Panc1 (cell line): ENCODE data around the gene TGIF2. TPM values are rescaled to one million over a fixed set of nuclear protein-coding genes. Genes with fewer than 3 reads are reported as not detected.

Experiments used
- ATAC-seq: fragments of 200-7000 bp; cut with Tn5 transposase; 2 replicates; pipeline ENCODE4 v1.9.1; 2020; ENCODE audit warnings: mild to moderate bottlenecking, moderate library complexity
- BruUV-seq: library from RNA; stranded (reverse); fragments of 400-500 nt; replicated peaks from 2 replicates; lab custom pipeline; 2021; lab: Mats Ljungman, UMichigan
- CTCF ChIA-PET: fragments of 300-600 bp; sonication (Branson Sonifier 250); formaldehyde crosslinking; loops from one replicate; lab custom pipeline; 2022; ENCODE audit warnings: antibody characterized with exemption; lab: Charles Lee
- POLR2A ChIA-PET: fragments of 300-600 bp; sonication (Branson Sonifier 250); formaldehyde crosslinking; loops from one replicate; lab custom pipeline; 2022; ENCODE audit warnings: antibody characterized with exemption; lab: Charles Lee
- DNase-seq: peaks from one replicate; pipeline ENCODE4 v3.0.0-alpha.2; 2010; ENCODE audit warnings: low read depth, low spot score
- H3K27ac ChIP-seq: 2 replicates; pipeline ENCODE4 v1.5.1; 2011; ENCODE audit warnings: mild to moderate bottlenecking, low read length, inconsistent platforms
- H3K27me3 ChIP-seq: fragments of 200-500 bp; sonication (Bioruptor generic); 2 replicates; pipeline ENCODE4 v1.6.0; 2014; ENCODE audit warnings: low read length, inconsistent platforms; ENCODE audit not compliant: control insufficient read depth, insufficient read depth
- H3K36me3 ChIP-seq: fragments of 200-500 bp; sonication (Bioruptor generic); 2 replicates; pipeline ENCODE4 v1.5.1; 2014; ENCODE audit warnings: inconsistent platforms, mild to moderate bottlenecking, low read length, moderate library complexity; ENCODE audit not compliant: control insufficient read depth, insufficient read depth
- H3K4me1 ChIP-seq: 2 replicates; pipeline ENCODE4 v1.5.1; 2011; ENCODE audit warnings: inconsistent platforms, mild to moderate bottlenecking, low read length, moderate library complexity; ENCODE audit not compliant: control insufficient read depth, insufficient read depth
- H3K4me3 ChIP-seq, 2 experiments: 2 replicates each; pipeline ENCODE4 v1.5.1; 2011 to 2012; ENCODE audit warnings: low read depth in 2 of 2, low read length in 2 of 2, mild to moderate bottlenecking in 2 of 2, inconsistent platforms in 1 of 2, moderate library complexity in 1 of 2
- H3K9me3 ChIP-seq: fragments of 200-500 bp; sonication (Bioruptor generic); 2 replicates; pipeline ENCODE4 v1.5.1; 2014; ENCODE audit warnings: low read depth, mild to moderate bottlenecking, inconsistent platforms, low read length, moderate library complexity; ENCODE audit not compliant: control insufficient read depth, insufficient read depth
- CTCF ChIP-seq: fragments of 450-650 bp; IDR thresholded peaks from 2 replicates; pipeline ENCODE4 v1.5.1; 2017; ENCODE audit warnings: mild to moderate bottlenecking
- POLR2AphosphoS5 ChIP-seq: IDR thresholded peaks from 2 replicates; pipeline ENCODE4 v1.6.1; 2012; ENCODE audit warnings: mild to moderate bottlenecking, low read depth, low read length, moderate library complexity
- SIN3A ChIP-seq: IDR thresholded peaks from 2 replicates; pipeline ENCODE4 v1.6.1; 2012; ENCODE audit warnings: low read depth, mild to moderate bottlenecking, low read length, moderate library complexity, borderline replicate concordance; ENCODE audit not compliant: insufficient read depth
- TCF7L2 ChIP-seq: IDR thresholded peaks from 2 replicates; pipeline ENCODE4 v1.6.1; 2011; ENCODE audit warnings: mild to moderate bottlenecking, low read depth, low read length, inconsistent platforms
- in situ Hi-C: cut with HindIII; loops from 2 replicates; pipeline ENCODE4 v1.10.0; 2016; ENCODE audit warnings: low sequenced_read_pairs, low pct_unique_long_range_greater_than_20kb
- intact Hi-C: fragments of 100-400 bp; cut with micrococcal nuclease; formaldehyde crosslinking; loops from one replicate; pipeline ENCODE4 v1.10.0; 2022; ENCODE audit not compliant: unreplicated experiment
- total RNA-seq: library from RNA; stranded (reverse); gene quantifications from one replicate; pipeline ENCODE4 v1.2.1, GENCODE V29; 2021; ENCODE audit not compliant: unreplicated experiment
- TF ChIP-seq, protein P1 (sequence below), 2 experiments: IDR thresholded peaks; 2 replicates each; pipeline ENCODE4 v1.6.1; 2011 to 2012; ENCODE audit warnings: low read depth in 2 of 2, control low read depth in 1 of 2, low read length in 1 of 2, mild to moderate bottlenecking in 1 of 2, moderate library complexity in 1 of 2; ENCODE audit not compliant: insufficient read depth in 1 of 2

TGIF2 gene
- total RNA-seq, 1 experiment from 2014 or later: 18.0 TPM

DNA sequence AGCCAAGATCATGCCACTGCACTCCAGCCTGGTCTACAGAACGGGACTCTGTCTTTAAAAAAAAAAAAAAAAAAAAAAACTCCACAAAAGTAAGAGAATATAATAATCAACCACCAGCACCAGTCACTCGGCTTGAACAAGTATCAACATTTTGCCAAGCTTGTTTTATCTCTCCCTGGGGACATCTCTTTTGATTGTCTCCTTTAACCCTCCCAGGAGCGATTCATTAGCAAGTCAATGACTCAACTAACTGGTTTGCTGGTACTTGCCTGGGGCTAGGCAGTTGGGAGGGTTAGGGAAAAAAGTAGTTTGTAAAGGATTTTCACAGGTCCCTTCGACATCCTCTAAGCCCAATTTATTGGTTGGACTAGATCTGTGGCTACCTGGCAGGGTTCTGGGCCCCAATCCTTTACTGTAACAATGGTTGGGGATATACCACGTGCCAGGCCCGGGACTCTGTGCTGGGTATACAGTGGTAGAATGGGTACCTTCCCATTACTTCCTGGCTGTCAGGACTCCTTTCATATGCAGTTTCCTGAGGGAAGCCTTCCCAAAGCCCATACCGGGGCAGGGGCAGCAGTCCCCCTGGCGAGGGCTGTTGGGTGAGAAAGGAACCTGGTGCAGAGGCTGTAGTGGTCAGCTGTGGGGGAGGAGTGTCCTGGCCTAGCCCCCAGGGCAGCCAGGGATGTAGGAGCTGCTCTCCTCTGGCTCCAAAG is 12.2 kb downstream of the TGIF2 start:
- intact Hi-C loops: no loop called here
- Histone ChIP-seq H3K27ac (no peak overlapping the region), H3K4me3 (no peak overlapping the region), H3K9me3 (no peaks in the 10 kb centered on the region), H3K4me1 (peaks cover 5% of the 10 kb centered on the region; the same call in 1 of the 2 replicates), H3K27me3 (no peaks in the 10 kb centered on the region), H3K36me3 (no peaks in the 10 kb centered on the region)
- CTCF ChIA-PET: no interaction called here
- DNase-seq (no peak), ATAC-seq (no peak; the same call in 1 of the 2 replicates)
- POLR2A ChIA-PET: no interaction called here
- BruUV-seq: no TSS peak
- no peak for TF ChIP-seq TCF7L2
- TF ChIP-seq POLR2AphosphoS5: no peak
- TF ChIP-seq, protein P1, sequence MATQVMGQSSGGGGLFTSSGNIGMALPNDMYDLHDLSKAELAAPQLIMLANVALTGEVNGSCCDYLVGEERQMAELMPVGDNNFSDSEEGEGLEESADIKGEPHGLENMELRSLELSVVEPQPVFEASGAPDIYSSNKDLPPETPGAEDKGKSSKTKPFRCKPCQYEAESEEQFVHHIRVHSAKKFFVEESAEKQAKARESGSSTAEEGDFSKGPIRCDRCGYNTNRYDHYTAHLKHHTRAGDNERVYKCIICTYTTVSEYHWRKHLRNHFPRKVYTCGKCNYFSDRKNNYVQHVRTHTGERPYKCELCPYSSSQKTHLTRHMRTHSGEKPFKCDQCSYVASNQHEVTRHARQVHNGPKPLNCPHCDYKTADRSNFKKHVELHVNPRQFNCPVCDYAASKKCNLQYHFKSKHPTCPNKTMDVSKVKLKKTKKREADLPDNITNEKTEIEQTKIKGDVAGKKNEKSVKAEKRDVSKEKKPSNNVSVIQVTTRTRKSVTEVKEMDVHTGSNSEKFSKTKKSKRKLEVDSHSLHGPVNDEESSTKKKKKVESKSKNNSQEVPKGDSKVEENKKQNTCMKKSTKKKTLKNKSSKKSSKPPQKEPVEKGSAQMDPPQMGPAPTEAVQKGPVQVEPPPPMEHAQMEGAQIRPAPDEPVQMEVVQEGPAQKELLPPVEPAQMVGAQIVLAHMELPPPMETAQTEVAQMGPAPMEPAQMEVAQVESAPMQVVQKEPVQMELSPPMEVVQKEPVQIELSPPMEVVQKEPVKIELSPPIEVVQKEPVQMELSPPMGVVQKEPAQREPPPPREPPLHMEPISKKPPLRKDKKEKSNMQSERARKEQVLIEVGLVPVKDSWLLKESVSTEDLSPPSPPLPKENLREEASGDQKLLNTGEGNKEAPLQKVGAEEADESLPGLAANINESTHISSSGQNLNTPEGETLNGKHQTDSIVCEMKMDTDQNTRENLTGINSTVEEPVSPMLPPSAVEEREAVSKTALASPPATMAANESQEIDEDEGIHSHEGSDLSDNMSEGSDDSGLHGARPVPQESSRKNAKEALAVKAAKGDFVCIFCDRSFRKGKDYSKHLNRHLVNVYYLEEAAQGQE (IDR thresholded peaks at IDR 0.05; ENCODE audit: insufficient read depth in 1 of 2, low read depth in 2 of 2, low read length in 1 of 2): no peak
- no peak for TF ChIP-seq CTCF
- no peak for TF ChIP-seq SIN3A
- in situ Hi-C loops: no loop called here

DNA sequence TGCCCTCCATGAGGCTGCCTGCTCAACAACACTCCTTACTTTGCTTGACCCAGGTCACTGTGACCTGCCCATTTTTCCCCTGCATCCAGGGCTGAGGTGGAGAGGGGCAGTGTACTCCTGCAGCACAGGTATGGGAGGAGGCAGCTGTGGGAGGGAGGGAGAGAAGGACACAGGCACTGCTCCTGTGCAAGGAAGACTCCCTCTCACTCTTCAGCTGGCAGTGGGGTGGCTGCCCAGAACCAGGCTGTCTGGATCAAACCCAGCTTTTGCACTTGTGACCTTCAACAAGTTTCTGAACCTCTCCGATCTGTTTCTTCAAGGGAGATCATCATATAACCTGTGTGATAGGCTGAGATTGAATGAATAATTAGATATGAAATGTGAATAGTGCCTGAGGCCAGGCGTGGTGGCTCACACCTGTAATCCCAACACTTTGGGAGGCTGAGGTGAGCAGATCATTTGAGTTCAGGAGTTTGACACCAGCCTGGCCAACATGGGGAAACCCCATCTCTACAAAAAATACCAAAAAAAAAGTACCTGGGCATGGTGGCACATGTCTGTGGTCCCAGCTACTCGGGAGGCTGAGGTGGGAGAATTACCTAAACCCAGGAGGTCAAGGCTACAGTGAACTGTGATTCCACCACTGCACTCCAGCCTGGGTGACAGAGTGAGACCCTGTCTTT is 14.1 kb downstream of the TGIF2 start:
- H3K27ac ChIP-seq: no peak overlapping the region
- CTCF ChIA-PET: interaction anchor here (0.6 to 0.7 kb wide), 2 partner anchors 15 to 175 kb away, joined by 4 to 5 read pairs; no protein-coding TSS in a partner anchor
- POLR2A ChIA-PET: no interaction called here

More for the DNA sequence above, 14.1 kb downstream of the TGIF2 start:
- in situ Hi-C loops: no loop called here
- H3K4me1 ChIP-seq: peaks cover 5% of the 10 kb centered on the region; the same call in 1 of the 2 replicates
- H3K36me3 ChIP-seq: no peaks in the 10 kb centered on the region
- DNase-seq (no peak), ATAC-seq (no peak)
- no TSS peak for BruUV-seq
- no peaks in the 10 kb centered on the region for H3K27me3 ChIP-seq
- no peaks in the 10 kb centered on the region for H3K9me3 ChIP-seq
- TF ChIP-seq CTCF: no peak
- no peak for TF ChIP-seq POLR2AphosphoS5
- TF ChIP-seq, protein P1 (IDR thresholded peaks at IDR 0.05; ENCODE audit: insufficient read depth in 1 of 2, low read depth in 2 of 2, low read length in 1 of 2): no peak
- no peak for TF ChIP-seq TCF7L2
- no peak for TF ChIP-seq SIN3A
- H3K4me3 ChIP-seq: no peak overlapping the region
- intact Hi-C loops: no loop called here
